Psoas muscle (tissue), 8 donors: Measurements from ENCODE around the gene CCDC7. TPM values are rescaled to one million over a fixed set of nuclear protein-coding genes. Genes with fewer than 3 reads are reported as not detected.
"Not testable (repeated sequence)": the region's sequence is repeated elsewhere in the genome, so short reads cannot be mapped to it uniquely, and the experiment has no call there.

ENCODE experiments used
- ATAC-seq, 4 donors: fragments of 200-7000 bp; cut with Tn5 transposase; one replicate each; pipeline ENCODE4 v1.9.1; 2020; ENCODE audit warnings: moderate library complexity in 3 of 4, mild to moderate bottlenecking in 2 of 4
- DNase-seq, 2 donors: peaks; one replicate each; pipeline ENCODE4 v3.0.0-alpha.2; 2020
- H3K27ac ChIP-seq: fragments of 200-600 bp; one replicate; pipeline ENCODE4 v1.8.0; 2022
- H3K27me3 ChIP-seq, 3 donors: fragments of 200-600 bp in 1 of 3; one replicate each; pipeline versions ENCODE4 v1.6.1 to v1.8.0; 2013 to 2022; ENCODE audit warnings: low read length in 2 of 3, mild to moderate bottlenecking in 2 of 3, moderate library complexity in 1 of 3; ENCODE audit not compliant: insufficient read depth in 3 of 3
- H3K36me3 ChIP-seq, 2 donors: fragments of 200-600 bp in 1 of 2; one replicate each; pipeline versions ENCODE4 v1.6.1 to v1.8.0; 2013 to 2022; ENCODE audit warnings: low read depth in 1 of 2, mild to moderate bottlenecking in 1 of 2, moderate library complexity in 1 of 2; ENCODE audit not compliant: insufficient read depth in 1 of 2
- H3K4me1 ChIP-seq: fragments of 200-600 bp; one replicate; pipeline ENCODE4 v1.8.0; 2022
- H3K4me3 ChIP-seq: fragments of 200-600 bp; one replicate; pipeline ENCODE4 v1.8.0; 2022; ENCODE audit warnings: mild to moderate bottlenecking
- H3K9me3 ChIP-seq: fragments of 200-600 bp; one replicate; pipeline ENCODE4 v1.8.0; 2022
- WGBS, 3 donors: extraction: QIAGEN DNeasy Blood & Tissue Kit; methylation state at CpG; one replicate each; pipeline versions ENCODE4 v1.1.6 to v1.1.7; 2013; 5-methylcytosine and 5-hydroxymethylcytosine counted together
- intact Hi-C, 2 donors: fragments of 100-400 bp; cut with DNase I; formaldehyde crosslinking; loops; one replicate each; pipeline versions ENCODE4 v1.11.0 to v1.14.2; 2022
- polyA plus RNA-seq, 3 donors: library from polyadenylated mRNA; stranded (reverse); fragments of 200-250 nt; gene quantifications; one replicate each; pipeline ENCODE4 v1.2.3, GENCODE V29; 2013
- total RNA-seq, 4 donors: library from RNA; stranded (reverse); fragmentation: NEBNext Ultra II Directional in 2 of 4; extraction: Animal tissue kit (Norgen Biotek cat#: 25700) in 2 of 4; gene quantifications; one replicate each; pipeline versions ENCODE4 v1.2.1 to v1.2.4, GENCODE V29; 2021 to 2023
- TF ChIP-seq, protein P1 (sequence below): fragments of 200-600 bp; IDR thresholded peaks from one replicate; pipeline ENCODE4 v1.8.0; 2022; ENCODE audit warnings: antibody characterized with exemption
- donor health status: healthy with polysubstance abuse.
- donor health status: DM: no; HTN: no; CAD: no; lungs with moderate emphysema.
- donor health status: Bipolar disorder and iron deficiency.
- donor health status: healthy.
- donor health status: DM: yes; HTN: yes; CAD: no.
- donor health status: DM: no; HTN: no; CAD: no.
- donor health status: DM: no; HTN: no; CAD: no.
- donor health status: DM: yes; HTN: yes; CAD: no.

Gene CCDC7
- total and polyA plus RNA-seq, 7 donors, result 0.85 to 20.4 (median 13.5) TPM

DNA sequence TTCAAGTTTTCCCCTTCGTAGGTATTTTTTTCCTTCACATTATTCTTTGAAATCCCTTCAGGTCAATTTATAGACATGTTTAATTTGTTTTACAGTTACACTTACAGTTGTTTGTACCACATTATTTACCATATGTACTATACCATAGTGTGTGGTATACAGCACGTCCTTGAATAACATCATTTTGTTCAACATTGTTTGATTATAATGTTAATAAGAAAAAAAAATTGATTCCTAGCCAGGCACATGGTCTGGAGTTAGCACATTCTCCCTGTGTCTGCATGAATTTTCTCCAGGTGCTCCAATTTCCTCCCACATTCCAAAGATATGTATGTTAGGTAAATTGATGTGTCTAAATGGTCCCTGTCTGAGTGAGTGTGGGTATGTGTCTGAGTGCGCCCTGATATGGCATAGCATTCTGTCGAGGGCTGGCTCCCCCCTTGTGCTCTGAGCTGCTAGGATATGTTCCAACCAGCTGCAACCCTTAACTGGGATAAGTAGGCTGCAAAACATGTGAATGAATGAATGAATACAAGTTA lies 247.6 kb downstream of the CCDC7 start:
- H3K36me3 ChIP-seq, result no peaks in the 10 kb centered on the region
- H3K4me1 ChIP-seq, result no peaks in the 10 kb centered on the region
- DNase-seq (no peak), ATAC-seq (no peak)
- 84 to 88% (median 85%) methylated on average over 4 of the region's 4 CpGs for WGBS, 3 donors
- H3K4me3 ChIP-seq, result no peak overlapping the region
- intact Hi-C loops, result no loop called here
- H3K27me3 ChIP-seq, result no peaks in the 10 kb centered on the region
- no peak overlapping the region for H3K27ac ChIP-seq
- TF ChIP-seq, protein P1, sequence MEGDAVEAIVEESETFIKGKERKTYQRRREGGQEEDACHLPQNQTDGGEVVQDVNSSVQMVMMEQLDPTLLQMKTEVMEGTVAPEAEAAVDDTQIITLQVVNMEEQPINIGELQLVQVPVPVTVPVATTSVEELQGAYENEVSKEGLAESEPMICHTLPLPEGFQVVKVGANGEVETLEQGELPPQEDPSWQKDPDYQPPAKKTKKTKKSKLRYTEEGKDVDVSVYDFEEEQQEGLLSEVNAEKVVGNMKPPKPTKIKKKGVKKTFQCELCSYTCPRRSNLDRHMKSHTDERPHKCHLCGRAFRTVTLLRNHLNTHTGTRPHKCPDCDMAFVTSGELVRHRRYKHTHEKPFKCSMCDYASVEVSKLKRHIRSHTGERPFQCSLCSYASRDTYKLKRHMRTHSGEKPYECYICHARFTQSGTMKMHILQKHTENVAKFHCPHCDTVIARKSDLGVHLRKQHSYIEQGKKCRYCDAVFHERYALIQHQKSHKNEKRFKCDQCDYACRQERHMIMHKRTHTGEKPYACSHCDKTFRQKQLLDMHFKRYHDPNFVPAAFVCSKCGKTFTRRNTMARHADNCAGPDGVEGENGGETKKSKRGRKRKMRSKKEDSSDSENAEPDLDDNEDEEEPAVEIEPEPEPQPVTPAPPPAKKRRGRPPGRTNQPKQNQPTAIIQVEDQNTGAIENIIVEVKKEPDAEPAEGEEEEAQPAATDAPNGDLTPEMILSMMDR, result no peak
- H3K9me3 ChIP-seq, result no peaks in the 10 kb centered on the region

DNA sequence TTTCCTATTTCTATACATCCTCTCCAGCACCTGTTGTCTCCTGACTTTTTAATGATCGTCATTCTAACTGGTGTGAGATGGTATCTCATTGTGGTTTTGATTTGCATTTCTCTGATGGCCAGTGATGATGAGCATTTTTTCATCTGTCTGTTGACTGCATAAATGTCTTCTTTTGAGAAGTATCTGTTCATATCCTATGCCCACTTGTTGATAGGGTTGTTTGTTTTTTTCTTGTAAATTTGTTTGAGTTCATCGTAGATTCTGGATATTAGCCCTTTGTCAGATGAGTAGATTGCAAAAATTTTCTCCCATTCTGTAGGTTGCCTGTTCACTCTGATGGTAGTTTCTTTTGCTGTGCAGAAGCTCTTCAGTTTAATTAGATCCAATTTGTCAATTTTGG lies 253.7 kb downstream of the CCDC7 start:
- H3K4me1 ChIP-seq, H3K4me3 ChIP-seq, H3K9me3 ChIP-seq, H3K27me3 ChIP-seq, H3K27ac ChIP-seq, H3K36me3 ChIP-seq, intact Hi-C loops, DNase-seq, ATAC-seq: not testable (repeated sequence)
- 94 to 100% (median 98%) methylated on average over 2 of the region's 2 CpGs for WGBS, 3 donors

DNA sequence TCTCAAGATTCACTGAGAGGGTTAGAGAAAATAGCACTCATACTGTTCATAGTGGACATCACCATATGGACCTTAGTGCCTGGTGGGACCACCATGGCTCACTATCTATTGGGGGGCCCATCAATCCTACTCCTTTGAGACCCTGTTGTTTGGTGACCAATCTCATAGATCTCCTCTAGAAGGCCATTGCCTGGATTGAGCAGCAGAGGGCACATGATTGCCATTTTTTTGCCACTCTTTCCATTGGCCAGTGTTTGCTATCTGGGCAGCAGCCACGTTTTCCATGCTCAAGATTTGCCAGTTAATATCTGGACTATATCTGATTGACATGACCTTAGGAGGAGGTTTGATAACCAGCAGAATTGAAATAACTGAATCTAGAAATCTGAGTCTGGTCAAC lies 267.6 kb downstream of the CCDC7 start:
- TF ChIP-seq, protein P1, result no peak
- ATAC-seq (no peak), DNase-seq (no peak)
- no peaks in the 10 kb centered on the region for H3K36me3 ChIP-seq
- H3K9me3 ChIP-seq, result peaks cover 6% of the 10 kb centered on the region
- 60 to 69% (median 62%) methylated on average over 1 of the region's 1 CpG for WGBS, 3 donors
- no peak overlapping the region for H3K27ac ChIP-seq
- H3K27me3 ChIP-seq, result no peaks in the 10 kb centered on the region
- no peak overlapping the region for H3K4me3 ChIP-seq
- intact Hi-C loops, result no loop called here
- no peaks in the 10 kb centered on the region for H3K4me1 ChIP-seq

DNA sequence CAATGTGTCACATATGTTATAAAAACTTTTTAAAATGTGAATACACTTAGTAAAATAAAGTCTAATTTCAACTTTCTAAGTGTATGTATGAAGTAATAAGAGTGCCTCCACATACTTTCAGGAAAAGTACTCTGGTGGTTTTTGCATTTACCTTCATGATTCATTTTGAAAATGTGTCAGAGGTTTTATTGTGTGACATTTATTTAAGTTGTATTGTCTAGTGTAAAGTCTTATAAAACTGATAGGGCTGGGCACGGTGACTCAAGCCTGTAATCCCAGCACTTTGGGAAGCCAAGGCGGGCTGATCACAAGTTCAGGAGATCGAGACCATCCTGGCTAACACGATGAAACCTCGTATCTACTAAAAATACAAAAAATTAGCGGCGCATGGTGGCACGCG lies 285.6 kb downstream of the CCDC7 start:
- 92 to 97% (median 94%) methylated on average over 9 of the region's 9 CpGs for WGBS, 3 donors
- DNase-seq (no peak), ATAC-seq (no peak)
- TF ChIP-seq, protein P1, result no peak
- Histone ChIP-seq H3K27me3 (no peaks in the 10 kb centered on the region), H3K27ac (no peak overlapping the region), H3K36me3 (no peaks in the 10 kb centered on the region), H3K9me3 (no peaks in the 10 kb centered on the region), H3K4me1 (no peaks in the 10 kb centered on the region), H3K4me3 (no peak overlapping the region)
- intact Hi-C loops, result no loop called here

DNA sequence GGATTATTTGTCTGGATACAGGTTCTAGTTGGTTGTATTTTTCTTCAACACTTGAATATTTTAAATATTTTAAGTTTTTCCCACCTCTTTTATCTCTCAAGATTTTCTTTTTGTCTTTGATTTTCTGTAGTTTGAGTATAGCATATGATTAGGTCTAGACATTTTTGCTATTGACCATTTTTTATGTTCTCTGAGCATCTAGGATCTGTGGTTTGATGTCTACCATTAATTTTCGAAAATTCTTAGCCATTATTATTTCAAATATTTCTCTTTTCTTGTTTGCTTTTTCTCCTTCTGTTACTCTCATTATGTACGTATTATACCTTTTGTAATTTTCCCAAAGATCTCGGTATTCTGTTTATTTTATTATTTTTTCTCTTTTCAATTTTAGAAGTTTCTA lies 293.0 kb downstream of the CCDC7 start:
- TF ChIP-seq, protein P1, result no peak
- Histone ChIP-seq H3K27me3 (no peaks in the 10 kb centered on the region), H3K4me3 (no peak overlapping the region), H3K36me3 (no peaks in the 10 kb centered on the region), H3K27ac (no peak overlapping the region), H3K9me3 (no peaks in the 10 kb centered on the region), H3K4me1 (no peaks in the 10 kb centered on the region)
- intact Hi-C loops, result no loop called here
- DNase-seq (no peak), ATAC-seq (no peak)
- WGBS, 3 donors, result 89 to 96% (median 92%) methylated on average over 3 of the region's 3 CpGs
